Memory B cell (primary cell): ENCODE data around the gene DOC2B.
"Not testable (repeated sequence)": the region's sequence is repeated elsewhere in the genome, so short reads cannot be mapped to it uniquely, and the experiment has no call there.

Experiments used
- ATAC-seq: fragments of 150-1000 bp; cut with Tn5 transposase; 2 replicates; pipeline ENCODE4 v1.10.0; 2021; ENCODE audit warnings: low read depth, mild to moderate bottlenecking, moderate library complexity
- DNase-seq, 2 donors: peaks; one replicate each; pipeline ENCODE4 v3.0.0; 2022; ENCODE audit warnings: low spot score in 2 of 2
- H3K27ac Mint-ChIP-seq: one replicate; pipeline ENCODE4 v1.8.0; 2022; ENCODE audit warnings: mild to moderate bottlenecking, moderate library complexity, mixed read lengths
- H3K27me3 Mint-ChIP-seq: one replicate; pipeline ENCODE4 v1.8.0; 2022; ENCODE audit warnings: mixed read lengths
- H3K36me3 Mint-ChIP-seq: one replicate; pipeline ENCODE4 v1.8.0; 2022; ENCODE audit warnings: mild to moderate bottlenecking, mixed read lengths
- H3K4me1 Mint-ChIP-seq: one replicate; pipeline ENCODE4 v1.8.0; 2022; ENCODE audit warnings: mixed read lengths
- H3K4me3 Mint-ChIP-seq: one replicate; pipeline ENCODE4 v1.8.0; 2022; ENCODE audit warnings: mild to moderate bottlenecking, moderate library complexity, mixed read lengths
- H3K9me3 Mint-ChIP-seq: one replicate; pipeline ENCODE4 v1.8.0; 2022; ENCODE audit warnings: mixed read lengths

Gene DOC2B

DNA sequence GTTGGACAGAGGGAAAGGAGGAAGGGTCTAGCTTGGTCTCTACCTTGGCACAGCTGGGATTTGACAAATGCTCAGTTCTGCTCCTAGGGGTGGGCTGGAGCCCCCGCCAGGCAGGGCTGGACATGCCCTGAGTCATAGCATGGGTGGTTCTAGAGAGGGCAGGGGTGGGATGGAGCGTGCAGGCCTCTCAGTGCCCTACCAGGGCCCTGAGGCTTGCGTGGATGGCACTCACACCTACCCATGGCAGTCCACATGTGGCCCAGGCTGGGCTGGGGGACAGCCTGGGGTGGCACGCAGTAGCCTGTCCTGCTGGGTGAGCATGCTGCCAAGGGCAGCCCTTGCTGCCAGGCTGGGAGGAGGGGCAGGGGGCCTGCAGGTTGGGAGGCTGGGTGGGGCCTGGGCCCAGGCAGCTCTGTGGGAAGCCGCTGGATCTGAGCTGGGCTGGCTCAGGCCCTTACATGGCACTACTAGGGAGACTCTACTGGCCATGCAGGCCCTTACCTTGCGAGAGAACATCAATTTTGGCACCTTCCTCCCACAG is 11.2 kb downstream of the DOC2B start:
- H3K4me1 Mint-ChIP-seq, result no peaks in the 10 kb centered on the region
- H3K4me3 Mint-ChIP-seq, result no peak overlapping the region
- no peak for DNase-seq
- no peaks in the 10 kb centered on the region for H3K36me3 Mint-ChIP-seq
- no peaks in the 10 kb centered on the region for H3K9me3 Mint-ChIP-seq
- no peak for ATAC-seq
- no peak overlapping the region for H3K27ac Mint-ChIP-seq
- peaks cover 12% of the 10 kb centered on the region for H3K27me3 Mint-ChIP-seq

GRCh38 chr17:168614-169013 is 12.8 kb downstream of the DOC2B start:
- not testable (repeated sequence) for ATAC-seq, H3K4me3 Mint-ChIP-seq, H3K36me3 Mint-ChIP-seq, DNase-seq, H3K4me1 Mint-ChIP-seq, H3K27ac Mint-ChIP-seq, H3K9me3 Mint-ChIP-seq
- H3K27me3 Mint-ChIP-seq, result peaks cover 12% of the 10 kb centered on the region

GRCh38 chr17:165939-166338 is 15.5 kb downstream of the DOC2B start:
- Mint-ChIP-seq H3K27ac (no peak overlapping the region), H3K9me3 (no peaks in the 10 kb centered on the region), H3K4me1 (no peaks in the 10 kb centered on the region), H3K4me3 (no peak overlapping the region), H3K36me3 (no peaks in the 10 kb centered on the region), H3K27me3 (peaks cover 19% of the 10 kb centered on the region)
- DNase-seq (no peak), ATAC-seq (no peak)

GRCh38 chr17:164303-165235 is 16.9 kb downstream of the DOC2B start:
- Mint-ChIP-seq H3K9me3 (no peaks in the 10 kb centered on the region), H3K4me3 (no peak overlapping the region), H3K27ac (no peak overlapping the region), H3K4me1 (no peaks in the 10 kb centered on the region), H3K27me3 (peaks cover 13% of the 10 kb centered on the region), H3K36me3 (no peaks in the 10 kb centered on the region)
- ATAC-seq (no peak), DNase-seq (no peak)

- Mint-ChIP-seq H3K4me1 (no peaks in the 10 kb centered on the region), H3K9me3 (no peaks in the 10 kb centered on the region), H3K4me3 (no peak overlapping the region), H3K27ac (no peak overlapping the region), H3K27me3 (peaks cover 10% of the 10 kb centered on the region), H3K36me3 (no peaks in the 10 kb centered on the region)
- ATAC-seq (no peak), DNase-seq (no peak)
These were observed 17.8 kb downstream of the DOC2B start for GRCh38 chr17:163514-164098.

GRCh38 chr17:162689-163088 is 18.8 kb downstream of the DOC2B start:
- ATAC-seq (no peak), DNase-seq (no peak)
- H3K27ac Mint-ChIP-seq, result no peak overlapping the region
- H3K36me3 Mint-ChIP-seq, result no peaks in the 10 kb centered on the region
- peaks cover 10% of the 10 kb centered on the region for H3K27me3 Mint-ChIP-seq
- H3K4me1 Mint-ChIP-seq, result no peaks in the 10 kb centered on the region
- H3K9me3 Mint-ChIP-seq, result no peaks in the 10 kb centered on the region
- H3K4me3 Mint-ChIP-seq, result no peak overlapping the region

GRCh38 chr17:161481-161880 is 20.0 kb downstream of the DOC2B start:
- Mint-ChIP-seq H3K4me1 (no peaks in the 10 kb centered on the region), H3K27me3 (peaks cover 10% of the 10 kb centered on the region), H3K36me3 (no peaks in the 10 kb centered on the region), H3K9me3 (no peaks in the 10 kb centered on the region), H3K4me3 (no peak overlapping the region), H3K27ac (no peak overlapping the region)
- no peak for ATAC-seq
- DNase-seq, result no peak

DNA sequence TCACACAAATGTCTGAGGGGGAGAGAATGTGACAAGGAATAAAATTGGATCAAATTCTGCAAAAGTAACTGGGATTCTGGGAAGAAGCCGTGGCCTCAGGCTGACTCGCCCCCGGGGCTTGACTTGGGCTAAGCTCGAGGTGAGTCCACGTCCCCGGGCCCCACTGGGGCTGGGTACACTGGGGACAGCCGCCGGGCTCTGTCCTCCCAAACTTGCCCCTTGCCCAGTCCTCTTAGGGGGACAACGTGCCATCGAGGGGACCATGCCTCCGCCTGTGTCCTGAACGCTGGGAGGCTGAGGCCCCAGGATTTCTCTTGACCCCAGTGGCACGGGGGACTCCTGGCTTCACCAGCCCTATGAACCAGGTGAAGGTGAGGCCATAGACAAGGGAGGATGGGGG is 21.1 kb downstream of the DOC2B start:
- H3K9me3 Mint-ChIP-seq, result no peaks in the 10 kb centered on the region
- peaks cover 12% of the 10 kb centered on the region for H3K27me3 Mint-ChIP-seq

DNA sequence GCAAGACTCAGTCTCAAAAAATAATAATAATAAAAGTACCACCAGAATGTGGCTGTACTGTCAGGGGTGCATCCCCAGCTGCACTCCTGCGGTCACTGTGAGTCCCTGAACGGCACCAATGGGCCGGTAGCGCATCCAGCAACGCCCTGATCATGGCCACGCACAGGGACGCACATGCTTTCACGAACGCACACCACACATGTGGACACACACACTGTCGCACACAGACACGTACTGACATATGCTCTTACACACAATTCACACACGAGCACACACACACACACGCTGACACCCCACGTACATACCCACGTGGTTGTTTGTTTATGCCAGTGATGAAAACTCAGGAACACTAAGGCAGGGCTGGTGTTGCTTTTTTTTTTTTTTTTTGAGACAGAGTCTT is 21.8 kb downstream of the DOC2B start:
- no peaks in the 10 kb centered on the region for H3K4me1 Mint-ChIP-seq
- no peak overlapping the region for H3K4me3 Mint-ChIP-seq
- H3K27me3 Mint-ChIP-seq, result peaks cover 13% of the 10 kb centered on the region
- H3K9me3 Mint-ChIP-seq, result no peaks in the 10 kb centered on the region
- DNase-seq, result no peak
- no peak for ATAC-seq
- no peak overlapping the region for H3K27ac Mint-ChIP-seq
- no peaks in the 10 kb centered on the region for H3K36me3 Mint-ChIP-seq

More for the DNA sequence above, 21.1 kb downstream of the DOC2B start:
- H3K4me1 Mint-ChIP-seq, result no peaks in the 10 kb centered on the region
- no peaks in the 10 kb centered on the region for H3K36me3 Mint-ChIP-seq
- ATAC-seq (no peak), DNase-seq (no peak)
- H3K27ac Mint-ChIP-seq, result no peak overlapping the region
- no peak overlapping the region for H3K4me3 Mint-ChIP-seq

GRCh38 chr17:158379-158778 is 23.1 kb downstream of the DOC2B start:
- Mint-ChIP-seq H3K4me1 (no peaks in the 10 kb centered on the region), H3K27ac (no peak overlapping the region), H3K36me3 (no peaks in the 10 kb centered on the region), H3K4me3 (no peak overlapping the region), H3K27me3 (peaks cover 17% of the 10 kb centered on the region), H3K9me3 (no peaks in the 10 kb centered on the region)
- no peak for ATAC-seq
- DNase-seq, result no peak

- no peak overlapping the region for H3K27ac Mint-ChIP-seq
- H3K27me3 Mint-ChIP-seq, result peaks cover 17% of the 10 kb centered on the region
- H3K36me3 Mint-ChIP-seq, result no peaks in the 10 kb centered on the region
- no peak overlapping the region for H3K4me3 Mint-ChIP-seq
- no peak for ATAC-seq
- no peaks in the 10 kb centered on the region for H3K4me1 Mint-ChIP-seq
- no peak for DNase-seq
- H3K9me3 Mint-ChIP-seq, result no peaks in the 10 kb centered on the region
These were observed 23.5 kb downstream of the DOC2B start for GRCh38 chr17:157901-158300.

DNA sequence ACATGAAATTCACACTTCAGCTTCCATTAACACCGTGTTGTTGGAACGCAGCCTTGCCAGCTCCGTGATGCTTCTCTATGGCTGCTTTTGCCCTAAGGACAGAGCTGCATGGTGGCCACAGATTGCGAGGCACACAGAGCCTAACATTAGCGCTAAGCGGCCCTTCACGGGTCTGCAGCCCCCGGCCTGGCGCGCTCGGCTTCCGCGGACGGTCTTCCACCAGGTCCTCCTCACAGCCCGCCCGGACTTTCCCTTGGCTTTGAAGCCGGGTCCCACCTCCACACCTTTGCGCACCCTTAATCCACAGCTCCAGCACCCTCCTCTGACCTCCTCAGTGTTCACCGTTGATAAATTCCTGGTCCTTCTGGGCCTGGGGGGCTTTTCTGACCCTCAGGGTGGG is 24.5 kb downstream of the DOC2B start:
- DNase-seq (no peak), ATAC-seq (no peak)
- no peak overlapping the region for H3K4me3 Mint-ChIP-seq
- H3K36me3 Mint-ChIP-seq, result no peaks in the 10 kb centered on the region
- H3K27ac Mint-ChIP-seq, result no peak overlapping the region
- H3K27me3 Mint-ChIP-seq, result peaks cover 13% of the 10 kb centered on the region
- H3K4me1 Mint-ChIP-seq, result no peaks in the 10 kb centered on the region
- no peaks in the 10 kb centered on the region for H3K9me3 Mint-ChIP-seq

DNA sequence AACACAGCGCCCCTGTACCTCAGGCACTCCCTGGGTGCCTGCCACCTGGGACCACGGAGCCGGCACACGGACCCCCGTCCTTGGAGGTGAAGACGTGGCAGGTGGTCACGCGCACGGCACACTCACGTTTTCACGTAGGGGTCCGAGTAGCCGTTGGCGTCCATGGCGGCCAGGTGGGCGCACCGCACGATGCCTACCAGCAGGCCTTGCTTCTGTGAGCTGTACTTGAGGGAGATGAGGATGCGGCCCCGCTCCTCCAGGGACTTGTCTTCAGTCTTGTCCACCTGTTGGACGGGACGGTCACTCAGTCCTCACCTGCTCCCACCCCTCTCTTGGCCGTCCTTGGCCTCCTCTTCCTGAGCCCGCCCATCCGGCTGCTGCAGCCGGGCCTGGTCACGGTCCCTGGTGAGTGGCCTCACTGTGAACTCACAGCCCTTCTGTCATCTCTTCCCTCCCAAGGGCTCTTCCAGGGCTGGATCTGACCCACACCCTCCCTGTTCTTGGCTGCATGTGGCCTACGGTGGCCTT is 25.3 kb downstream of the DOC2B start:
- Mint-ChIP-seq H3K4me1 (no peaks in the 10 kb centered on the region), H3K27me3 (peaks cover 9% of the 10 kb centered on the region), H3K9me3 (no peaks in the 10 kb centered on the region), H3K4me3 (no peak overlapping the region), H3K27ac (no peak overlapping the region), H3K36me3 (no peaks in the 10 kb centered on the region)
- DNase-seq (no peak), ATAC-seq (no peak)

- H3K4me1 Mint-ChIP-seq, result no peaks in the 10 kb centered on the region
- no peak overlapping the region for H3K27ac Mint-ChIP-seq
- H3K9me3 Mint-ChIP-seq, result no peaks in the 10 kb centered on the region
- H3K4me3 Mint-ChIP-seq, result no peak overlapping the region
- no peak for DNase-seq
- peaks cover 7% of the 10 kb centered on the region for H3K27me3 Mint-ChIP-seq
- no peak for ATAC-seq
- H3K36me3 Mint-ChIP-seq, result no peaks in the 10 kb centered on the region
These were observed 25.9 kb downstream of the DOC2B start for GRCh38 chr17:155576-155975.
